ENCODE data around the gene HOXD13. TPM values are rescaled to one million over a fixed set of nuclear protein-coding genes. Genes with fewer than 3 reads are reported as not detected.

HOXD13 gene
- total and polyA plus RNA-seq, 2 of the 13 experiments (the other 11 are each of a cell fraction or from before 2014, with no cell fraction given) = not detected

- TF ChIP-seq ZNF432 (CRISPR knock-in tag; IDR thresholded peaks at IDR 0.05; ENCODE audit: borderline replicate concordance) (no peak), ZHX1 (CRISPR knock-in tag; IDR thresholded peaks at IDR 0.05; ENCODE audit: low read depth) (no peak), ZNF619 (CRISPR knock-in tag; IDR thresholded peaks at IDR 0.05) (0 out of 2 replicates have a peak, but pooled peaks have one; percentile 69), KLF11 (CRISPR knock-in tag; IDR thresholded peaks at IDR 0.05) (no peak), KDM5B (CRISPR knock-in tag; IDR thresholded peaks at IDR 0.05; ENCODE audit: borderline replicate concordance) (peak; percentile 80; the same call in 1 of the 2 replicates), ZNF207 (IDR thresholded peaks at IDR 0.05; ENCODE audit: borderline replicate concordance) (no peak), NFKB2 (CRISPR knock-in tag; IDR thresholded peaks at IDR 0.05; ENCODE audit: borderline replicate concordance) (peak; percentile 78), HMG20B (CRISPR knock-in tag; conservative IDR thresholded peaks at IDR 0.05) (no peak), KDM2A (CRISPR knock-in tag; IDR thresholded peaks at IDR 0.05; ENCODE audit: borderline replicate concordance, low read depth) (peak; percentile 88), NR2F2 (IDR thresholded peaks at IDR 0.05; ENCODE audit: borderline replicate concordance, low read depth) (no peak), MNT (IDR thresholded peaks at IDR 0.05) (no peak), MBNL3 (CRISPR knock-in tag; conservative IDR thresholded peaks at IDR 0.05) (no peak), TBX3 (IDR thresholded peaks at IDR 0.05; ENCODE audit: borderline replicate concordance) (no peak), SNAPC5 (CRISPR knock-in tag; IDR thresholded peaks at IDR 0.05; ENCODE audit: borderline replicate concordance) (no peak), ZNF660 (CRISPR knock-in tag; IDR thresholded peaks at IDR 0.05; ENCODE audit: borderline replicate concordance, low read depth) (no peak), ZFX (CRISPR knock-in tag; IDR thresholded peaks at IDR 0.05; ENCODE audit: low read depth) (peak; percentile 53; the same call in 1 of the 2 replicates), KLF16 (CRISPR knock-in tag; IDR thresholded peaks at IDR 0.05) (0 out of 4 replicates have a peak, but pooled peaks of 1 of the 2 experiments have one; percentile 14), ZNF331 (CRISPR knock-in tag; IDR thresholded peaks at IDR 0.05) (no peak; the same call in none of the 2 replicates), ZNF280B (CRISPR knock-in tag; IDR thresholded peaks at IDR 0.05; ENCODE audit: borderline replicate concordance) (peak; percentile 81; the same call in 1 of the 2 replicates), ZBTB8A (CRISPR knock-in tag; IDR thresholded peaks at IDR 0.05; ENCODE audit: borderline replicate concordance, low read depth) (no peak)
Observed at GRCh38 chr2:176088048-176088936, 4.2 kb upstream of the HOXD13 start (continued).

All from HepG2 (cell line).